DND-41 (cell line): ENCODE data around the gene OBI1.

Source experiments
- CTCF ChIP-seq: IDR thresholded peaks from 2 replicates; pipeline ENCODE4 v1.5.1; 2012; ENCODE audit warnings: borderline replicate concordance, low read length, moderate library complexity, mild to moderate bottlenecking; ENCODE audit not compliant: poor library complexity, severe bottlenecking; ENCODE audit errors: extremely low read depth
- EZH2 ChIP-seq: IDR thresholded peaks from 3 replicates; pipeline ENCODE4 v1.6.1; 2012; ENCODE audit warnings: borderline replicate concordance, low read depth, mild to moderate bottlenecking, moderate library complexity, low read length, inconsistent platforms; ENCODE audit not compliant: severe bottlenecking

- TF ChIP-seq CTCF (no peak), EZH2 (no peak)
Measured at GRCh38 chr13:78598966-78599644, 59.9 kb downstream of the OBI1 start.
